ENCODE measurements around the gene AJAP1.

Gene AJAP1

DNA sequence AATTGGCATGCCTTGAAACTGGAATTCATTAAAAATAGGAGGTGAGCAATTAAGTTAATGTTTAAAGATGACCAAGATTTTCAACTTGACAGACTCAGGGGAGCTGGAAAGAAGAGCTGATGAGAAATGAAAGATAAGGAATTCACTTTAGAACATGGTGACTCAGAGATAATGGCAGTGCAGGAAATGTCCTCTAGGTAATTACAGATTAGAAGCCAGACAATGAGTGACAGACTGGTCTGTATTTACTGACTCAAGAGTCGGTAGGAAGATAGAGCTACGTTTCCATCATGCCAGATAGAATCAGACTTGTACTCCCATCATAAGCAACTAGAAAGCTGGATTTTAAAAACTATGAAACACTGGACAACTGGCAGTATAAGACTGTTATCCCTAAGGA, 151.6 kb downstream of the AJAP1 start:
- Mint-ChIP-seq H3K4me1 (no peaks in the 10 kb centered on the region), H3K27me3 (peaks cover 4% of the 10 kb centered on the region), H3K4me3 (no peak overlapping the region), H3K36me3 (no peaks in the 10 kb centered on the region), H3K9me3 (no peaks in the 10 kb centered on the region), H3K27ac (no peak overlapping the region)
- DNase-seq, result no peak
- CTCF ChIA-PET, result no interaction called here

- Mint-ChIP-seq H3K4me1 (no peaks in the 10 kb centered on the region), H3K36me3 (no peaks in the 10 kb centered on the region), H3K27ac (no peak overlapping the region), H3K9me3 (peaks cover 3% of the 10 kb centered on the region), H3K27me3 (no peaks in the 10 kb centered on the region), H3K4me3 (no peak overlapping the region)
- CTCF ChIA-PET, result no interaction called here
- no peak for DNase-seq
Measured at GRCh38 chr1:4820543-4820942, 166.1 kb downstream of the AJAP1 start.

GRCh38 chr1:4825800-4826450, 171.5 kb downstream of the AJAP1 start:
- DNase-seq, result no peak
- CTCF ChIA-PET, result no interaction called here
- no peaks in the 10 kb centered on the region for H3K36me3 Mint-ChIP-seq
- H3K4me3 Mint-ChIP-seq, result no peak overlapping the region
- no peaks in the 10 kb centered on the region for H3K27me3 Mint-ChIP-seq
- H3K27ac Mint-ChIP-seq, result no peak overlapping the region
- H3K9me3 Mint-ChIP-seq, result peaks cover 1% of the 10 kb centered on the region
- H3K4me1 Mint-ChIP-seq, result no peaks in the 10 kb centered on the region

DNA sequence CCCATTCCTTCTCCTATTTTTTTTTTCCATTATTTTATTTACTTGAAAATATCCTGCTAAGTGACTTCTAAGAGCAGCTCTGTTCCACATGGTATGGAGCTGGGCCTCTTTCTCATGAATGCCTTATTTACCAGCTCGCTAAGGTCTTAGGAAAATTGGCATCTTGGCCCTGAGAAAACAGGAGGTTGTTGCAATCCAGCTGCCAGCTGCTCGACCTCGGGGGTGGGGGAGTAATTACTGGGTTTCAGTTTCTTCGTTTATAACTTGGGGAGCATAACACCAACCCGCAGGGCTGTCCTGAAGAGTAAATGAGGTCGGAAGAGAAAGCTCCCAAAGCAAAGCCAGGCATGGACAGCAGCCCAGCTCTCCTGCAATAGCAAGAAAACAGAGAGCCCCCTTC, 176.3 kb downstream of the AJAP1 start:
- Mint-ChIP-seq H3K9me3 (no peaks in the 10 kb centered on the region), H3K4me1 (no peaks in the 10 kb centered on the region), H3K27ac (no peak overlapping the region), H3K4me3 (no peak overlapping the region), H3K27me3 (no peaks in the 10 kb centered on the region), H3K36me3 (no peaks in the 10 kb centered on the region)
- CTCF ChIA-PET, result no interaction called here
- no peak for DNase-seq

GRCh38 chr1:4836574-4836973, 182.2 kb downstream of the AJAP1 start:
- Mint-ChIP-seq H3K4me3 (no peak overlapping the region), H3K9me3 (no peaks in the 10 kb centered on the region), H3K27me3 (peaks cover 4% of the 10 kb centered on the region), H3K27ac (no peak overlapping the region), H3K4me1 (no peaks in the 10 kb centered on the region), H3K36me3 (no peaks in the 10 kb centered on the region)
- no peak for DNase-seq
- CTCF ChIA-PET, result no interaction called here

DNA sequence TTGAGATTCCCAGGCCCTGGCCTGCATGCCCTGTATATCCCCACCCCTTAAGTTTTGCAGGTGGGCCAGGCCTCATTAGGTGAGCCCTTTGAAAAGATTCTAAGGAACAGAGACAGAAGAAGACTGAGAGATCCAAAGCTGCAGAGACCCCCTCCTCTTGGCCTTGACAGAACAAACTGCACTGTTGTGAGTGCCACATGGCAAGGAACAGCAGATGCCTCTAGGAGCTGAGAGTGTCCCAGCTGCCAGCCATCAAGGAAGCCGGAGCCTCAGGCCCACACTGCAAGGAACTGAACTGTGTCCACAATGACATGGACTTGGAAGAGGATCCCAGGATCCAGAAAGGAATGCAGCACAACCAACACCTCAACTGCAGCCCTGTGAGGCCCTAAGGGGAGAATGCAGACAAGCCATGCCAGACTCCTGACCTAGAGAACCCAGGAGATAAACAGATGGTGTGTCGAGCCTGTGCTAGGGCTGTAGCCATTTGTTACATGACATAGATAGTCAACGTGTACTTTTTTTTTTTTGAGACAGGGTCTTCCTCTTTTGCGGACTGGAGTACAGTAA, 182.7 kb downstream of the AJAP1 start:
- CTCF ChIA-PET, result no interaction called here
- DNase-seq, result no peak
- Mint-ChIP-seq H3K9me3 (no peaks in the 10 kb centered on the region), H3K4me1 (no peaks in the 10 kb centered on the region), H3K36me3 (no peaks in the 10 kb centered on the region), H3K4me3 (no peak overlapping the region), H3K27ac (no peak overlapping the region), H3K27me3 (peaks cover 4% of the 10 kb centered on the region)

GRCh38 chr1:4837752-4838151, 183.3 kb downstream of the AJAP1 start:
- Mint-ChIP-seq H3K27ac (no peak overlapping the region), H3K4me3 (no peak overlapping the region), H3K9me3 (no peaks in the 10 kb centered on the region), H3K27me3 (peaks cover 4% of the 10 kb centered on the region), H3K36me3 (no peaks in the 10 kb centered on the region), H3K4me1 (no peaks in the 10 kb centered on the region)
- DNase-seq, result no peak
- CTCF ChIA-PET, result no interaction called here

DNA sequence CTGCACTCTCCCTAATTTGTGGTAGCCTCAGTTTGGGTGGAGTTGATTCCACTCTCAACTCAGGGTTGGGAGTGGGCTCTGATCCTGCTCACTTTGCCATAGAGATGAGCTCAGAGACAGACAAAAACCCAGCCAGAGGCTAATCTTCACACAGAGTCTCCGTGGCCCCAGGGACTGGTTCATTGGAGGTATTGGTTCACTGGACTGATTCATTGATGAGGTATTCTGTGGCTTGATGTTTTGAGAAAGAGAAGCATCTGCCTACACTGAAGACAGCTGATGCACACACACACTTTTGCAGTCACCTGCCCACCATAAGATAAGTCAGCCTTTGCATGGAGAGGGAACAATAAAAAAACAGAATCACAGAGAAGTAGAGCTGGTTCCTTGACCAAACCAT, 183.8 kb downstream of the AJAP1 start:
- no peak for DNase-seq
- no peak overlapping the region for H3K27ac Mint-ChIP-seq
- H3K9me3 Mint-ChIP-seq, result no peaks in the 10 kb centered on the region
- H3K4me3 Mint-ChIP-seq, result no peak overlapping the region
- CTCF ChIA-PET, result no interaction called here
- H3K27me3 Mint-ChIP-seq, result peaks cover 4% of the 10 kb centered on the region
- H3K36me3 Mint-ChIP-seq, result no peaks in the 10 kb centered on the region
- no peaks in the 10 kb centered on the region for H3K4me1 Mint-ChIP-seq

All from activated naive CD4-positive, alpha-beta T cell treated with anti-CD3 and anti-CD28 coated beads, Interleukin-2, amount 10 ng/mL, durations not matched to agents 7 days and 5 days (primary cell).